ENCODE data around the gene PPP1R13B.

DNA sequence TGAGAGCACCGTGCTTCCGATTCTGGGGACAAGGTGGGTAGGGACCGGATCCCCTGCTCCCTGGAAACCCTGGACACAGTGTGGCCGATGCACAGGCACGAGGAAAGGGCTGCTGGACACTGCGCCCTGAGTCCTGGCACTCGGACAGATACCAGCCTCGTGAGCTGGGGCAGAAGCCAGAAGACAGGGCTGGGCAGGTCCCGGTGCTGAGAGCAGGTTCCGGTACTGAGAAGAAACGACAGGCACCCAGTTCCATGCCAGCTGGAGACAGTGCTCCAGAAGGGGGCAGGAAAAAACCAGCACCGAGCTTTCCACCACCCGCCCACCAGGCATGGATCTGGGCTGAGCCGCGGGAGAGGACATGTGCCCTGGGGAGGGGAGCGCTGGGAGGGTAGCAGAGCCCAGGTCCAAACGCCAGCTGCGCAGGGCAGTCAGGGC, 138.6 kb downstream of the PPP1R13B start:
- TF ChIP-seq CTCF (optimal IDR thresholded peaks at IDR 0.05 in 1 of 3, IDR thresholded peaks at IDR 0.05 in 1 of 3, conservative IDR thresholded peaks at IDR 0.05 in 1 of 3; ENCODE audit: extremely low read depth in 1 of 3, insufficient read depth in 2 of 3, low read length in 3 of 3) (no peak), EZH2 (IDR thresholded peaks at IDR 0.05; ENCODE audit: low read length) (no peak)
